GM12875 (cell line): ENCODE data around the gene IPO8.
"Not testable (repeated sequence)": the region's sequence is repeated elsewhere in the genome, so short reads cannot be mapped to it uniquely, and the experiment has no call there.

ENCODE experiments used
- H3K4me3 ChIP-seq: one replicate; pipeline ENCODE4 v1.5.1; 2011; ENCODE audit warnings: low read depth, low read length, control low read depth
- TF ChIP-seq, protein P1 (sequence below): IDR thresholded peaks from 2 replicates; pipeline ENCODE4 v1.5.1; 2011; ENCODE audit warnings: low read depth, mild to moderate bottlenecking, control low read depth, inconsistent platforms, low read length, moderate library complexity, borderline replicate concordance; ENCODE audit not compliant: insufficient read depth

The IPO8 gene

DNA sequence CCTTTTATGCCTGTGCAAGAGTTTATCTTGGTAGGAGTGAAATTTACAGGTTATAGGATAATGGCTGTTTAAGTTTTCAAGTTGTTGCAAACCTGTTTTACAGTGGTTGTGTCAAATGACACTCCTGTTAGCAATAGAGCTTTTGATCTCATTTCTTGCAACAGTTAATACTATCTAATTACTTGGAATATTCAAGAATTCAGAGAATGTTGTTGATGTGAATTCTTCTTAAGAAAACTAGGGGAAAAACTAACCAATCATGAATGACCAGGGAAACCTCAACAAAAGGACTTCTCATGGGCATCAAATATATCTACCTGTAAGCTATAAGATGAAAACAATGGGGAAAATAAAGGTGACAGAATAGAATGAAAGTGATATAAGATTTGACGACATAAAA is 85.0 kb downstream of the IPO8 start:
- H3K4me3 ChIP-seq: no peak overlapping the region
- TF ChIP-seq, protein P1, sequence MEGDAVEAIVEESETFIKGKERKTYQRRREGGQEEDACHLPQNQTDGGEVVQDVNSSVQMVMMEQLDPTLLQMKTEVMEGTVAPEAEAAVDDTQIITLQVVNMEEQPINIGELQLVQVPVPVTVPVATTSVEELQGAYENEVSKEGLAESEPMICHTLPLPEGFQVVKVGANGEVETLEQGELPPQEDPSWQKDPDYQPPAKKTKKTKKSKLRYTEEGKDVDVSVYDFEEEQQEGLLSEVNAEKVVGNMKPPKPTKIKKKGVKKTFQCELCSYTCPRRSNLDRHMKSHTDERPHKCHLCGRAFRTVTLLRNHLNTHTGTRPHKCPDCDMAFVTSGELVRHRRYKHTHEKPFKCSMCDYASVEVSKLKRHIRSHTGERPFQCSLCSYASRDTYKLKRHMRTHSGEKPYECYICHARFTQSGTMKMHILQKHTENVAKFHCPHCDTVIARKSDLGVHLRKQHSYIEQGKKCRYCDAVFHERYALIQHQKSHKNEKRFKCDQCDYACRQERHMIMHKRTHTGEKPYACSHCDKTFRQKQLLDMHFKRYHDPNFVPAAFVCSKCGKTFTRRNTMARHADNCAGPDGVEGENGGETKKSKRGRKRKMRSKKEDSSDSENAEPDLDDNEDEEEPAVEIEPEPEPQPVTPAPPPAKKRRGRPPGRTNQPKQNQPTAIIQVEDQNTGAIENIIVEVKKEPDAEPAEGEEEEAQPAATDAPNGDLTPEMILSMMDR: no peak

DNA sequence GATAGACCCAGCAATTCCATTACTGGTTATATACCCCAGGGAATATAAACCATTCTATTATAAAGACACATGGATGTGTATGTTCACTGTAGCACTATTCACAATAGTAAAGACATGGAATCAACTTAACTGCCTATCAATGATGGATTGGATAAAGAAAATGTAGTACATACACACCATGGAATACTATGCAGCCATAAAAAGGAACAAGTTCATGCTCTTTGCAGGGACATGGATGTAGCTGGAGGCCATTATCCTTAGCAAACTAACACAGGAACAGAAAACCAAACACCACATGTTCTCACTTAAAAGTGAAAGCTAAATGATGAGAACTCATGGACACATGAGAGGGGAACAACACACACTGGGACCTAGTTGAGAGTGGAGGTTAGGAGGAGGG is 85.8 kb downstream of the IPO8 start:
- not testable (repeated sequence) for H3K4me3 ChIP-seq

DNA sequence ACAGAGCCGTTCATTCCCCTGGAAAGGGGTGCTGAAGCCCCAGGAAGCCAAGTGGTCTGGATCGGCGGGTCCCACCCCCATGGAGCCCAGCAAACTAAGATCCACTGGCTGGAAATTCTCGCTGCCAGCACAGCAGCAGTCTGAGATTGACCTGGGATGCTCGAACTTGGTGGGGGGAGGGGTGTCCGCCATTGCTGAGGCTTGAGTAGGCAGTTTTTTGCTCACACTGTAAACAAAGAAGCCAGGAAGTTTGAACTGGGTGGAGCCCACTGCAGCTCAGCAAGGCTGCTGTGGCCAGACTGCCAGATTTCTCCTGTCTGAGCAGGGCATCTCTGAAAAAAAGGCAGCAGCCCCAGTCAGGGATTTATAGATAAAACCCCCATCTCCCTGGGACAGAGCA is 91.4 kb downstream of the IPO8 start:
- H3K4me3 ChIP-seq: not testable (repeated sequence)

DNA sequence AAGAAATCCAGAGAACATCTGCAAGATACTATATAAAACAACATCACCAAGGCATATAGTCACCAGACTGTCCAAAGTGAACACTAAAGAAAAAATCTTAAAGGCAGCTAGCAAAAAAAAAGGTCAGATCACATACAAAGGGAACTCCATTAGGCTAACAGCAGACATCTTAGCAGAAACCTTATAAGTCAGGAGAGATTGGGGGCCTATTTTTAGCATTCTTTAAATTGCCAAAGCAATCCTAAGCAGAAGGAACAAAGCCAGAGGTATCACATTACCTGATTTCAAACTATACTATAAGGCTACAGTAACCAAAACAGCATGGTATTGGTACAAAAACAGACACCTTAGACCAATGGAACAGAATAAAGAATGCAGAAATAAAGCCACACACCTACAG is 92.5 kb downstream of the IPO8 start:
- TF ChIP-seq, protein P1: no peak
- H3K4me3 ChIP-seq: no peak overlapping the region

DNA sequence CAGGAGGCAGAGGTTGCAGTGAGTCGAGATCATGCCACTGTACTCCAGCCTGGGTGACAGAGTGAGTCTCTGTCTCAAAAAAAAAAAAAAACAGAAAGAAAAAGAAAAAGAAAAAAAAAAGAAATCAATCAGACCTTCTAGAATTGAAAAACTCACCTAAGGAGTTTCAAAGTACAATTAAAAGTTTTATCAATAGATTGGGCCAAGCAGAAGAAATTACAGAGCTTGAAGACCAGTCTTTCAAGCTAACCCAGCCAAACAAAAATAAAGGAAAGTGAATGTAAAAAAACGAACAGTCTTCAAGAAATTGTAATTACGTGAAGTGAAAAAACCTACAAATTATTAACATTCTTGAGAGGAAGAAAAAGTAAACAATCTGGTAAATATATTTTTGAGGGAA is 93.0 kb downstream of the IPO8 start:
- TF ChIP-seq, protein P1: no peak
- H3K4me3 ChIP-seq: no peak overlapping the region

DNA sequence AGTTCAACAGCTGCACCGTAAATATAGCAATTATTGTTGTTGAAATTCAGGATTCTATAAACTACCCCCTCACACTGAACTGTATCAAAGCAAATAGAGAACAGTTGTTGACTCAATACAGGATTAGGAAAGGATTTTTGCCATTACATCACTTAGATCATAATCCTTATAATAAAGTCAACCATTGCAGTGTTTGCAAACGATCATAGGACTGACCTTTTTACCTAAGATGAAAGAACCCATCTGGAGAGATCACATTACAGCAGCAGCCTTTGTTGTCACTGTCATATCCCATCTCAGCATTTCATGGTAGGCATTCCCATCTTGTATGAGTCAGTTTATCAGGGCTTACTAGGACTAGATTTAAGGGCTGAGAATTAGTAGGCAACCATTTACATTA is 96.1 kb downstream of the IPO8 start:
- TF ChIP-seq, protein P1: no peak
- H3K4me3 ChIP-seq: no peak overlapping the region

DNA sequence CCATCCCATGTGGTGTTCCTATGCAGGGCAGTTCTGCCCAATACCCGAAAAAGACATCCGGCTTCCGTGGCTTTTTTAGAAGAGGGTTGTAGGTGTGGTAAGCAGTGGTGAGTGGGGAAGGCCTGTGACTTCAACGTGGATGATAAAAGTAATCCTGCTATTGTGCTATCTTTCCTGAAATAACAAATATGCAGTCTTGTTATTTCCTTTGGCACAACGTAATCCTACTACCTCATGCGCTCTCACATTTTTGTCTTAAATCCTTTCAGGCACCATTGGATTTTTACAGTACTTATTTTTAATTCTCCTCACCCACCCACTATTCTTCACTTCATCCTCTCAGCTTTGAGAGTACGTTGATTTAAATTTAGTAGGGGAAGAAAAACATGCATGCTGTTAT is 96.8 kb downstream of the IPO8 start:
- TF ChIP-seq, protein P1: no peak

DNA sequence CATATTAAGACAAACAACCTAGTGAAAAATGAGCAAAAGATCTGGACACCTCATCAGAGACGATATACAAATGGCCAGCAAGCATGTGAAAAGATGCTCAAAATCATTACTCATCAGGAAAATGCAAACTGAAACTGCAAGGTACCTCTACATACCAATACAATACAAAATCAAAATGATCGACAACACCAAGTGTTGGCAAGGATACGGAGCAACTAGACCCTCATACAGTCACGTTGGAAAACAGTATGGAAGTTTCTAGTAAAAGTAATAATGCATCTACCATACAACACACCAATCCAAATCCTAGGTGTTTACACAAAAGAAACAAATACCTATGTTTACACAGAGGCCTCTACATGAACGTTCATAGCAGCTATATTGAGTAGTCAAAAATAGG is 99.9 kb downstream of the IPO8 start:
- TF ChIP-seq, protein P1: no peak
- no peak overlapping the region for H3K4me3 ChIP-seq

More for the DNA sequence above, 96.8 kb downstream of the IPO8 start:
- no peak overlapping the region for H3K4me3 ChIP-seq

DNA sequence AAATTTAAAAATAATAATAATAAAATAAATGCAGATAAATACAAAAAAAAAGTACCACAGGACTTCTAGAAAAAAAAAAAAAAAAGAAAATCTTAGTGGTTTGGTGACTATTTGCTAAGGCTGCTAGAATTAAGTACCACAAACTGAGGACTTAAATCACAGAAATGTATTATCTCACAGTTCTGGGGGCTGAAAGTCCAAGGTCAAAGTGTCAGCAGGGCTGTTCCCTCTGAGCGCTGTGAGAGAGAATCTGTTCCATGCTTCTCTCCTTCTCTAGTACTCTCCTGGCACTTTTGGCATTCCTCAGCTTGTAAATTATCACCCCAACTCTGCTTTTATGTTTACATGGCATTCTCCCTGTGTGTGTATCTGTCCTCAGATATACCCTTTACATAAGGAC is 101.2 kb downstream of the IPO8 start:
- H3K4me3 ChIP-seq: no peak overlapping the region
- TF ChIP-seq, protein P1: no peak

DNA sequence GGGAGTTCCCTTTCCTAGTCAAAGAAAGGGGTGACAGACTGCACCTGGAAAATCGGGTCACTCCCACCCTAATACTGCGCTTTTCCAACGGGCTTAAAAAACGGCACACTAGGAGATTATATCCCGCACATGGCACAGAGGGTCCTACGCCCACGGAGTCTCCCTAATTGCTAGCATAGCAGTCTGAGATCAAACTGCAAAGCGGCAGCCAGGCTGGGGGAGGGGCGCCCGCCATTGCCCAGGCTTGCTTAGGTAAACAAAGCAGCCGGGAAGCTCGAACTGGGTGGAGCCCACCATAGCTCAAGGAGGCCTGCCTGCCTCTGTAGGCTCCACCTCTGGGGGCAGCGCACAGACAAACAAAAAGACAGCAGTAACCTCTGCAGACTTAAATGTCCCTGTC is 107.1 kb downstream of the IPO8 start:
- H3K4me3 ChIP-seq: not testable (repeated sequence)
